Fibroblast of pulmonary artery (primary cell): ENCODE results near the gene GALNT17.

ENCODE experiments used
- DNase-seq: peaks from one replicate; pipeline ENCODE4 v3.0.0-alpha.2; 2010; ENCODE audit warnings: low read depth
- H3K4me3 ChIP-seq: replicated peaks from 2 replicates; pipeline ENCODE4 v1.5.1; 2011; ENCODE audit warnings: low read depth, mild to moderate bottlenecking, control low read depth, low read length, moderate library complexity
- CTCF ChIP-seq: IDR thresholded peaks from 2 replicates; pipeline ENCODE4 v1.5.1; 2011; ENCODE audit warnings: mild to moderate bottlenecking, control low read depth, low read length, inconsistent platforms; ENCODE audit errors: missing control alignments

Gene GALNT17

GRCh38 chr7:71504697-71505441 lies 372.9 kb downstream of the GALNT17 start:
- no peak for TF ChIP-seq CTCF
- H3K4me3 ChIP-seq, result no peak overlapping the region
- DNase-seq, result no peak

GRCh38 chr7:71506822-71507221 lies 374.9 kb downstream of the GALNT17 start:
- TF ChIP-seq CTCF, result no peak
- no peak for DNase-seq
- no peak overlapping the region for H3K4me3 ChIP-seq

GRCh38 chr7:71507680-71508602 lies 376.0 kb downstream of the GALNT17 start:
- no peak for DNase-seq
- no peak overlapping the region for H3K4me3 ChIP-seq
- no peak for TF ChIP-seq CTCF

GRCh38 chr7:71509381-71509780 lies 377.4 kb downstream of the GALNT17 start:
- DNase-seq, result no peak
- TF ChIP-seq CTCF, result no peak

GRCh38 chr7:71511361-71511807 lies 379.4 kb downstream of the GALNT17 start:
- TF ChIP-seq CTCF, result no peak
- H3K4me3 ChIP-seq, result no peak overlapping the region
- no peak for DNase-seq

More at GRCh38 chr7:71509381-71509780, 377.4 kb downstream of the GALNT17 start:
- H3K4me3 ChIP-seq, result no peak overlapping the region

- TF ChIP-seq CTCF, result no peak
- no peak overlapping the region for H3K4me3 ChIP-seq
- DNase-seq, result no peak
Measured at GRCh38 chr7:71517940-71518699, 386.2 kb downstream of the GALNT17 start.
